Mesodermal cell (in vitro differentiated cells): ENCODE measurements around the gene ERCC8.

Experiments used
- H3K27ac ChIP-seq: 2 replicates; pipeline ENCODE4 v1.7.0; 2013; ENCODE audit warnings: mild to moderate bottlenecking, low read depth, low read length, moderate library complexity; ENCODE audit not compliant: severe bottlenecking
- H3K36me3 ChIP-seq: 2 replicates; pipeline ENCODE4 v1.7.1; 2013; ENCODE audit warnings: mild to moderate bottlenecking, low read length, moderate library complexity; ENCODE audit not compliant: control insufficient read depth, insufficient read depth
- H3K4me1 ChIP-seq: one replicate; pipeline ENCODE4 v1.7.1; 2013; ENCODE audit warnings: mild to moderate bottlenecking, low read length; ENCODE audit not compliant: insufficient read depth, control insufficient read depth, poor library complexity, severe bottlenecking
- H3K4me3 ChIP-seq: 2 replicates; pipeline ENCODE4 v1.7.0; 2013; ENCODE audit warnings: low read length, control low read depth, mild to moderate bottlenecking; ENCODE audit not compliant: insufficient read depth, poor library complexity, severe bottlenecking; ENCODE audit errors: extremely low read depth
- H3K9me3 ChIP-seq: 2 replicates; pipeline ENCODE4 v1.7.1; 2013; ENCODE audit warnings: mild to moderate bottlenecking, low read length, moderate library complexity; ENCODE audit not compliant: control insufficient read depth
- WGBS, 2 experiments: methylation state at CpG; one replicate each; pipeline ENCODE4 v1.1.5; 2013; ENCODE audit warnings: missing lambda C conversion rate in 2 of 2; ENCODE audit not compliant: insufficient coverage in 2 of 2; 5-methylcytosine and 5-hydroxymethylcytosine counted together

Gene ERCC8

DNA sequence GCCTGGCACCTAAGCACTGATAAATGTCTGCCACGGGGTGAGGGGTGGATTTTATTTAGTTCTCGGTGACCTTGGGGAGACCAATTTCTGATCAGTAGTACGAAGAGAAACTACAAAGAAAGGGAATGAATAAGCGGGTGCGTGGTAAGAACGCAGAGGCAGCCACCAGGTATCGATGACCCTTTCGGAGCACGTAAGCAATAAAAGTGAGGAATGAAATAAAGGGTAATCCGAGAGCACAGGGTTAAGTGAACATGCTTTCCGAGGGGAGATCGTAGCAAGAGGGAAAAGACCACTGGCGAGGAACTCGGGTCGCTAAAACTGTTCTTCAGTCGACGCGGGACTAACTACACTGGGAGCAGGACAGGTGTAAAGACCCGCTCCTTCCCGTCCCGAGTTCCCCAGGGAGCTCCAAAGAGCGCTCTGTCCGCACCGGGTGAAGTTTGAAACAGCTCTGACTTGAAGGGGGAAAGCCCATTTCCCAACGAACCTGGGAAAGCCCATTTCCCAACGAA is 101.9 kb downstream of the ERCC8 start:
- Histone ChIP-seq H3K36me3 (no peaks in the 10 kb centered on the region), H3K4me1 (no peaks in the 10 kb centered on the region)
- WGBS, 2 experiments, result 2 to 3% methylated on average over 22 to 26 of the region's 26 CpGs

DNA sequence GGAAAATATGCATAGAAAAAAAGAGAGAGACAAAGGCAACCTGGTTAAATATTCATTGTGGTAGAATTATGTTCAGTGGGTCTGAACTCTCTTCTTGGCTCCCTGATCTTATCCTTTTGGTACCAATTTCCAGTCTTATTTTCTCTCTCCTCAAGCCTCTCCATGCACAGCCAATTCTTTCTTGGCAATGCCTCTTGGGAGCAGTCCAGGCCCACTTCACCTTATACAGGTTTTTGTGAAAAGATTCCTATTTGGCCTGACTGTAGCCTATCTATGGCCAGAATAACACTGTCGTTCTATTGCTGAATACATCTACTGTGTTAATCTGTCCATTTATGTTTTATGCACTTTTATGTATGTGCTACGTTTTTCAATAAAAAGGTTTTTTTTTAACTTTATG is 103.5 kb downstream of the ERCC8 start:
- Histone ChIP-seq H3K4me3 (no peak overlapping the region), H3K9me3 (no peaks in the 10 kb centered on the region), H3K36me3 (no peaks in the 10 kb centered on the region), H3K4me1 (no peaks in the 10 kb centered on the region), H3K27ac (no peak overlapping the region)
- 88% methylated on average over 1 of the region's 2 CpGs; no CpG with 5 or more reads in 1 of the 2 experiments for WGBS, 2 experiments

More for the DNA sequence above, 101.9 kb downstream of the ERCC8 start:
- Histone ChIP-seq H3K9me3 (no peaks in the 10 kb centered on the region), H3K27ac (no peak overlapping the region), H3K4me3 (peak overlapping the region; percentile 56)

DNA sequence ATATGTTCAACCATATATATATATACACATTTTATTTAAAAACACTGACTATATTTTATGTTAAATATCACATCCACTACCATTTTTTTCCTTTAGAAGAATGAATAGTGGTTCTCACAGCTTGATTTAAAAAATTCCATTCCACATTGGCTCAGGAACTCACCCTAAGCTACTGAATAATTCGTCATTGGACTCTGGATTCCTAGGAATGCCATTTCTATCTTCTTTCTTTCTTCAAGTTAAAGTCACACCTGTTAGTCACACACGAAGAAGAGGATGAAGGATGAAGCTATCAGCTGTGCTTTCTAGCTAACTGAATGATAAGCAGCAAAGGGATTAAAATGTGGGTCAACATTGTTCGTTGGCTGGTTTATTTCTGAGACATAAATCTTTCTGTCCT is 108.7 kb downstream of the ERCC8 start:
- Histone ChIP-seq H3K9me3 (no peaks in the 10 kb centered on the region), H3K36me3 (no peaks in the 10 kb centered on the region), H3K4me1 (no peaks in the 10 kb centered on the region), H3K4me3 (no peak overlapping the region), H3K27ac (no peak overlapping the region)
- WGBS, 2 experiments, result 67 to 100% methylated on average over 1 to 2 of the region's 3 CpGs

- Histone ChIP-seq H3K9me3 (no peaks in the 10 kb centered on the region), H3K27ac (no peak overlapping the region), H3K4me1 (no peaks in the 10 kb centered on the region), H3K36me3 (no peaks in the 10 kb centered on the region), H3K4me3 (no peak overlapping the region)
- 85 to 100% methylated on average over 1 to 2 of the region's 5 CpGs for WGBS, 2 experiments
Measured at GRCh38 chr5:60835554-60835953, 109.3 kb downstream of the ERCC8 start.

- no peaks in the 10 kb centered on the region for H3K9me3 ChIP-seq
- H3K36me3 ChIP-seq, result no peaks in the 10 kb centered on the region
- no peak overlapping the region for H3K27ac ChIP-seq
- H3K4me1 ChIP-seq, result no peaks in the 10 kb centered on the region
- no peak overlapping the region for H3K4me3 ChIP-seq
Measured at GRCh38 chr5:60833520-60833919, 111.3 kb downstream of the ERCC8 start.

DNA sequence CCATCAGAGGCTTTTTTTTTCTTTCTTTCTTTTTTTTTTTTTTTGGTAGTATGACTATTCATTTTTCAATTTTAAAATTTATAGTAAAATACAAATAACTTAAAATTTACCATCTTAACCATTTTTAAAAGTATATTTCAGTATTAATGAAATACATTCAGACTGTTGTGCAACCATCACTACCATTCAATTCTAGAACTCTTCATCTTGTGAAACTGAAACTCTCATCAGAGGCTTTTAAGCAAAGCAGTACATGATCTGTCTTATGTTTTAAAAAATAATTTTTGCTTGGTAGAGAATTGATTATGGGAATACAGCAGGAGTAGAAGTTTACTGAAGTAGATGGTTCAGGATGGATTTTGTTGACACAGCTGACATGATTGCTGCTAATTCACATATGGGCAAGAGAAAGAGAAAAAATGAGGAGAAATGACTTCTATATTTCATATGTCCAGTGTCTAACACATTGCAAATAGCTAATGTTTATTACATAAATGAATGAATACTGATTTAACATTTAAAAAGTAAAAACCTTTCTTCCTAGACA is 114.2 kb downstream of the ERCC8 start:
- Histone ChIP-seq H3K9me3 (no peaks in the 10 kb centered on the region), H3K4me3 (no peak overlapping the region), H3K36me3 (no peaks in the 10 kb centered on the region), H3K4me1 (no peaks in the 10 kb centered on the region), H3K27ac (no peak overlapping the region)

DNA sequence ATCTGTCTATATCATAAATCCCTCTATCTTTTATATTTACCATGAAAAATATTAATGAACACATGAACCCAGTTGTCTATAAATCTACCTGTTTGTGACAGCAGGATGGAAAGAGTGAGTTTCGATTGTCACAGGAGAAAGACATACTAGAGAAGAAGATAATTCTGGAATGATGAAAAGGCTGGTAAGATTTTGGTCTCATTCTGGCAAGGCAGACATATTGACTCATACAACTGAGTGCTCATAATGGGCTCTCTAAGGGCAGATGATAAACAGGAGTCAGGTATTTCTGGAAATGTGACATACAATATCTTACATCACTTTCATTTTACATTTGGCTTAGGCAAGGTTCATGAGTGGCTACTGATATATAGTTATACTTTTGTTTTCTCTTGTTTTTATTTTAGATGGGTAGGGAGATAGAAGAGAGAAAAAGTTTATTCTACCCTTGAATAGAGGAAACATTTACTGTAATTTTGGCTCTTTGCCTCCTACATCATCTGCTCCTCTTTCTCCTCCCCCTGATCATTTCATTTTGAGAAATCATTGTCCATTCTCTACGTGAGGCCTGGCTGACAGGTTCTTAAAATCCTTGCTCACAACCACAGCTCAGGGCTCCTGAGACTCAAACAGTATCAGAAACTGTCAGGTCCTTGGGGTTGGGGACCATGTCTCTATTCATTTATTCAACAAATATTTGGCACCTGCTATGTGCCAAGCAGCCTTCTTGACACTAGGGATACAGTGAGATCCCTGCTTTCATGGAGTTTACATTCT is 115.2 kb downstream of the ERCC8 start:
- H3K27ac ChIP-seq, result no peak overlapping the region
- no peak overlapping the region for H3K4me3 ChIP-seq
- no peaks in the 10 kb centered on the region for H3K4me1 ChIP-seq
- no peaks in the 10 kb centered on the region for H3K9me3 ChIP-seq
- H3K36me3 ChIP-seq, result no peaks in the 10 kb centered on the region
- 92 to 100% methylated on average over 1 of the region's 2 CpGs for WGBS, 2 experiments

- Histone ChIP-seq H3K4me1 (no peaks in the 10 kb centered on the region), H3K36me3 (no peaks in the 10 kb centered on the region), H3K4me3 (no peak overlapping the region), H3K27ac (no peak overlapping the region), H3K9me3 (no peaks in the 10 kb centered on the region)
- no CpG with 5 or more reads among the region's 1 CpG for WGBS, 2 experiments
Measured at GRCh38 chr5:60827201-60827600, 117.7 kb downstream of the ERCC8 start.

DNA sequence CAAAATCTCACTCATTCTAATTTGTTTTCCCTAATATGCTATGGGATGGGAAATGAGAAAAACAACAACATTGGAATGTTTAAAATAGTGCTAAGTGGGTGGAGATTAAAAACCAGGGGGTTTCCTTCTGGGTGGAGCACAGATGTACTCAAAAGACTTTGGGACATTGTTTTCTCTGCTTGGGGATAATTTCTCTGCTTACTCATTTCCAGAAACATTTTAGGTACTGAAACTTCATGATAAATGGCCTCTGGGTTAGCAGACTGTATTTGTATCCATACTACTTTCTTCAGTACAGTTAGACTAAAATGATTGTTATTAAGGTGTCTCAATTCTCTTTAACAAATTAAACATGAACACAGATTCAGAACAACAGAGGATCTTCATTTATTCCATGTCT is 118.2 kb downstream of the ERCC8 start:
- Histone ChIP-seq H3K36me3 (no peaks in the 10 kb centered on the region), H3K4me1 (no peaks in the 10 kb centered on the region), H3K9me3 (no peaks in the 10 kb centered on the region), H3K4me3 (no peak overlapping the region), H3K27ac (no peak overlapping the region)
